Stimulated activated CD8-positive, alpha-beta memory T cell treated with anti-CD3 and anti-CD28 coated beads, Interleukin-2, amount 100 ng/mL, for 1 hour (primary cell): ENCODE data around the gene LAMB4.

Experiments
- DNase-seq, 2 donors: peaks; one replicate each; pipeline ENCODE4 v3.0.0-alpha.2; 2020; ENCODE audit warnings: low read depth in 2 of 2

The LAMB4 gene

GRCh38 chr7:108130261-108130660 is at the start of gene LAMB4:
TSS of gene LAMB4 (minus strand) at chr7:108130361. CDS start at chr7:108123164, 7,197 bp downstream.
- no peak for DNase-seq

- no peak for DNase-seq
Observed at GRCh38 chr7:108178398-108178797, 48.2 kb upstream of the LAMB4 start.

- DNase-seq = no peak
Observed at GRCh38 chr7:108171164-108171563, 41.0 kb upstream of the LAMB4 start.

- no peak for DNase-seq
Observed at GRCh38 chr7:108170251-108170650, 40.1 kb upstream of the LAMB4 start.

- DNase-seq = no peak
Observed at GRCh38 chr7:108167460-108167859, 37.3 kb upstream of the LAMB4 start.

- no peak for DNase-seq
Observed at GRCh38 chr7:108166687-108167086, 36.5 kb upstream of the LAMB4 start.

GRCh38 chr7:108165723-108166122 is 35.6 kb upstream of the LAMB4 start:
- DNase-seq = no peak

GRCh38 chr7:108164946-108165345 is 34.8 kb upstream of the LAMB4 start:
- DNase-seq = no peak

GRCh38 chr7:108164342-108164741 is 34.2 kb upstream of the LAMB4 start:
- no peak for DNase-seq

GRCh38 chr7:108158776-108159175 is 28.6 kb upstream of the LAMB4 start:
- no peak for DNase-seq

GRCh38 chr7:108157606-108158335 is 27.6 kb upstream of the LAMB4 start:
- no peak for DNase-seq

GRCh38 chr7:108156897-108157605 is 26.9 kb upstream of the LAMB4 start:
- no peak for DNase-seq

- DNase-seq = no peak
Observed at GRCh38 chr7:108152198-108152597, 22.0 kb upstream of the LAMB4 start.

- DNase-seq = no peak
Observed at GRCh38 chr7:108149908-108150307, 19.7 kb upstream of the LAMB4 start.

- no peak for DNase-seq
Observed at GRCh38 chr7:108149119-108149518, 19.0 kb upstream of the LAMB4 start.

- DNase-seq = no peak
Observed at GRCh38 chr7:108147031-108147563, 16.9 kb upstream of the LAMB4 start.

- no peak for DNase-seq
Observed at GRCh38 chr7:108146070-108146842, 16.1 kb upstream of the LAMB4 start.

- DNase-seq = no peak
Observed at GRCh38 chr7:108145401-108145800, 15.2 kb upstream of the LAMB4 start.

GRCh38 chr7:108144931-108145330 is 14.8 kb upstream of the LAMB4 start:
- no peak for DNase-seq

- no peak for DNase-seq
Observed at GRCh38 chr7:108143658-108144420, 13.7 kb upstream of the LAMB4 start.

GRCh38 chr7:108142675-108143259 is 12.6 kb upstream of the LAMB4 start:
- DNase-seq = no peak
